IPS DF 19.7 (cell line): ENCODE results near the gene FOCAD.
"Not testable (repeated sequence)": the region's sequence is repeated elsewhere in the genome, so short reads cannot be mapped to it uniquely, and the experiment has no call there.

Source experiments
- DNase-seq: peaks from one replicate; pipeline ENCODE4 v3.0.0-alpha.2; 2013; ENCODE audit warnings: low read depth, low spot score

Gene FOCAD, protein sequence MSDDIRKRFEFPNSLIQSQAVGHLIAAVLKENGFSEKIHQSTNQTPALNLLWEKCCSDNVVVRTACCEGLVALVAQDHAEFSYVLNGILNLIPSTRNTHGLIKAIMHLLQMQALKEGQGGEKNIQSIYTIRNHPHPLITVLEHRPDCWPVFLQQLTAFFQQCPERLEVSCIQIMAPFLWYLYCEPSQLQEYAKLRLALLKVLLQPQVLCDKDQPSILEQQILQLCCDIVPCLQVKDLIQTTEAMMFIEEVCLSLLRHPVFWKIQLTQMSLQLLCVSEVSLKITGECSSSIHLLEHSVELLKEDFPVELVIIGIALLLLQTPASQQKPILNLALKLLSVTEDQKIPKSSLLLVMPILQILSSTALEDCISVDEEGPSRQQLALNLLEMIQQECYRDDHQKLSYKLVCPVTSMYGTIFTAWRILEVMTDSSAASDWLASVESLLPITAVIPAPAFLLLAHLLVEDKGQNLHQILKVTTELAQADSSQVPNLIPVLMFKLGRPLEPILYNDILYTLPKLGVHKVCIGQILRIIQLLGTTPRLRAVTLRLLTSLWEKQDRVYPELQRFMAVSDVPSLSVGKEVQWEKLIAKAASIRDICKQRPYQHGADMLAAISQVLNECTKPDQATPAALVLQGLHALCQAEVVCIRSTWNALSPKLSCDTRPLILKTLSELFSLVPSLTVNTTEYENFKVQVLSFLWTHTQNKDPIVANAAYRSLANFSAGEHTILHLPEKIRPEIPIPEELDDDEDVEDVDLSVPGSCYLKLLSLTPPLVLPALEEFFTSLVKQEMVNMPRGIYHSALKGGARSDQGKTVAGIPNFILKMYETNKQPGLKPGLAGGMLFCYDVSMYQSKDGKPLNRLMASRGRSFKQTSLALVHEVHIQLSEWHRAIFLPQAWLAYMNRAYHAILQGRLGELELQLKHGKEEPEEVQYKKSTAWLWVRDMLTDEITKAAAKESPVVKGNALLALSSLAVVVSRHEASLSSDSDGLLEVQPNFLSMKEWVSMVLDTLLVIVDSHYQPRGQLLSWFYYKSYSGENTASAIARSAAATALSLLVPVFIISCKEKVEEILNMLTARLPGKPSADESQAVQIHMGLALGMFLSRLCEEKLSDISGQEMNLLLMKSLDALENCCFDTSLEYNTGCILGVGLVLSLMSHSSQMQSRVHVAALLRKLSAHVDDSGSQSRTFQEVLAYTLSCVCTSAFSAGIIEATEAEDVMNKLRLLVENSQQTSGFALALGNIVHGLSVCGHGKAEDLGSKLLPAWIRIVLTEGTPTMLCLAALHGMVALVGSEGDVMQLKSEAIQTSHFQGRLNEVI (N-terminal part only)

DNA sequence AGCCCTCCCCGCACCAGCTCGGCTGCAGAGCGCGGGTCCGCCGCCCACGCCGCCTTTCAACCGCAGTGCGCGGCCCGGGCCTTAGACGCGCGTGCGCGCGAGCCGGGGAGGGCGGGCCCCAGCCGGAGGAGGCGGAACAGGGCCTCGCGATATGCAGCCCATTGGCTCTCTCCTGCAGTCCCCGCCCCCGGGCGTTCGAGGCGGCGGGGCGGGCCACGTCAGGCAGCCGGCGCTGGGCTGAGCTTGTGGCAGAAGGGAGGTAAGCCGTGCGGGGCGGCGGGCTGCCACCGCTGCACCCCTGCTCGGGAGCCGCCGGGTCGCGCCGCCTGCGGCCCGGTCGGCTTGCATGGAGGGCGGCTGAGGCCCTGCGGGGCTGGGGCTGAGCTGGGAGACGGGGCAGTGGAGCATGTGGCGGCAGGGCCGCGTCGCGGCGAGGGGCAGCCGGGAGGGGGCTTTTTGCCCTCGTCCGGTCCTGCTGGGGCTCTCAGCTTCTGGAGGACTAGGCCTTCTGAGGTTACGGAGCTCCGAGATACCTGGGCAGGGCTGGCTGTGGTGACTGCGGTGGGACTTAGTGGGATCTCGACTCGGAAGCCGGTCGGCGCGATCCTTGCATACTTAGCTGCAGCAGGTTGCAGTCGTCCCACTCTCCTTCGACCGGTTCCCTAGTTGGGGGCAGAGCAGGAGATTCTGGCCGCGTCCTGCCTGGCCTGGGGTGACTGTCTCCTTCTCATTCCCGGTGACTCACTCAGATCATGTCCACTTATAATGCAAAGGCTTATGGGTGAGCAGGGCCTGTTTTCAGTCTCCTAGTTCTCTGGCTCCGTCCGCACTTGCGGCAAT lies at the start of gene FOCAD:
TSS of gene FOCAD (plus strand) at position 225 of the 840 bp plus-strand sequence. CDS start 31,095 bp downstream, outside the sequence.
- peak; percentile 64 for DNase-seq

DNA sequence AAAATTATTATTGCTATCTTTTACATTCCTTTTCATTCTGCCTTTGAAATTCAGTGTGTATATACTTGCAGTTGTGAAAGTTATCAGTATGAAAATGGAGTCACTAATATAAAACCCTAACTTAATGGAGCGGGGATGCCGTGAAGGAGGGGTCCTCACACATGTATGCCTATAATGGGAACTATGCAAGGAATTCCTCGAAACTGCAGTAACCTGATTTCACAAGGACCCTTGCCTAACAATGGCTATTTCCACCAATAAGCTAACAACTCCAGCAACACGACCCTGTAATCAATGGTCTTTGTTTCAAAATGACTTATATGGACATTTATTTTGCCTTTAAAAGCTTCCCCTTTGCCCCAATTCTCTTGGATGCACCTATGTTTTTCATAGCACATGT lies 49.2 kb upstream of the FOCAD start:
- DNase-seq = no peak

DNA sequence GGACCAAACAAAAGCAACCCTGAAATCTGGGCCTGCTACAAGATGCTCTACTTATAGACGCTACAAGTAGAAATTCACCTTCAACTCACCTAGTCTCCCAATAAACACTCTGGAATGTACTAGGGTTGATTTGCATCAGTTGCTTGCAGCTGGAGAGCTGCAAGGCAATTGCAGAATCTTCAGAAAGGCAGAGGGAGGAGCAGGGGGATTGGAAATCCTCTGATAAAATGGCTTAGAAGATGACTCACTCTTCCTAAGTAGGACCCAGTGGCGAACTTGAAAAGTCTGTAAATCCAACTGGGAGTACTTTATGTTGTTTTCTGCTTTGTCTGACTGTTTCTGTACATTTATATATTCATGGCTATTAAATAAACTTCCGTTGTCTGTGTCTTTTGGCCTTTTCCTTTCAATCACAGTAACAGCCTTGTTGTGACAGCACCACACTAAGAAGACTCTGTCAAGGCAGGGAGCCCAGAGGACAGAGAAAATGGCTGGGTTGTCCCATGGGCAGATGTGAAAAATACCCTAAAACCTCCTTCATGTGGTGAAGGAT lies 47.1 kb upstream of the FOCAD start:
- DNase-seq = no peak

DNA sequence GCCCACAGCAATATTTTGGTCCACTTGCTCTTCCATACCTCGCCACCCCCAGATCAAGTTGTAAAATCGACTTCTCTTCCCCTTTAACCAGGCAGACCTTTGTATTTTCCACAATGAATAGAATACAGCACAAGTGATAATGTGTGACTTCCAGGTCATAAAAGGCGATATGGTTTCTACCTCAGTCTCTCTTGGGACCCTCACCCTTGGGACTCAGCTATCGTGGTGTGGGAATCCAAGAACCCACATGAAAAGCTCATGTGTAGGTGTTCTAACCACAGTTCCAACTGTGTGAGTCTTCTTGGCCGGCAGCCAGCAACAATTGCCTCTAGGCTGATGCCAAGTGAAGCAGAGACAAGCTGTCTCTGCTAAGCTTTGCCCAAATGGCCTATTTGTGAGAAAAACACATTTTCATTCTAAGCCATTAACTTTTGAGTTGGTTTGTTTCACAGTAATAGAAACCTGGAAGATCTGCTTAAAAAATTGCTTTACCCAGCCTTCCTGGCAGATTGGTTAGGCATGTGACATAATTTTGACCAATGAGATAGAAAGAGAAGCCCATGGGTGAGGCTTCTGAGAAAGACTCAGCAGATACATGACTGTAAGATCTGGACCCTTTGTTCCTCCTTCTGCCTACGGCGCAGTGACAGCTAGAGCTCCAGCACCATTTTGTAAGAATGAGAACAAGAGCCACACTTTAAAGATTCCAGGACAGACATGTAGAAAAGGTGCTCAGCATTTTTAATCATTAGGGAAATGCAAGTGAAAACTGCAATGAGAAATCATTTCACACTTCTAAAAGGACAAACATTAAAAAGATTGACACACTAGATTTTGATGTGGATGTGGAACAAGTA lies 43.5 kb upstream of the FOCAD start:
- DNase-seq = no peak

DNA sequence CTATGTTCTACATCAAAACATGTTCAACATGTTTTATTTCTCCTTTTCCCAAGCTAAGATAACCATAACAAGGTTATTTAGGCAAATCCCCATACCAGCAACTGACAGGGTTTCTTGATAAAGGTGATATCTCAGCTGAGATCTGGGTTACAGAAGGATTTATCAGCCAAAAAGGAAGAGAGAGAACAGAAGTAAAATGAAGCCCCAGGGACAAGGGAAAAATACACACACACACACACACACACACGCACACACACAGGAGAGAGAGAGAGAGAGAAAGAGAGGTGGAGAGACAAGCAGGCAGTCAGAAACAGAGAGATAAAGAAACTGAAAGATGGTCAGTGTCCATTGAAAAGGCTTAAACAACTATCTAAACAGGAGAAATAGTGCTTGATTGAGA lies 42.0 kb upstream of the FOCAD start:
- DNase-seq = no peak

DNA sequence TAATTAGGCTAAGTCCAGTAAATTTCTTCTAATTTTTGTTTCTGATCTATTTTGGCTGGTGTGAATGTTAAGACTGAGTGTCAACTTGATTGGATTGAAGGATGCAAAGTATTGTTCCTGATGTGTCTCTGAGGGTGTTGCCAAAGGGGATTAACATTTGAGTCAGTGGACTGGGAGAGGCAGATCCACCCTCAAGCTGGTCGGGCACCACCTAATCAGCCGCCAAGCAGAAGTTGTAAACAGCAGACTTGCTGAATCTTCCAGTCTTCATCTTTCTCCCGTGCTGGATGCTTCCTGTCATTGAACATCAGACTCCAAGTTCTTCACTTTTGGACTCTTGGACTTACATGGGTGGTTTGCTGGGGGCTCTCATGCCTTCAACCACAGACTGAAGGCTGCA lies 40.4 kb upstream of the FOCAD start:
- DNase-seq = no peak

DNA sequence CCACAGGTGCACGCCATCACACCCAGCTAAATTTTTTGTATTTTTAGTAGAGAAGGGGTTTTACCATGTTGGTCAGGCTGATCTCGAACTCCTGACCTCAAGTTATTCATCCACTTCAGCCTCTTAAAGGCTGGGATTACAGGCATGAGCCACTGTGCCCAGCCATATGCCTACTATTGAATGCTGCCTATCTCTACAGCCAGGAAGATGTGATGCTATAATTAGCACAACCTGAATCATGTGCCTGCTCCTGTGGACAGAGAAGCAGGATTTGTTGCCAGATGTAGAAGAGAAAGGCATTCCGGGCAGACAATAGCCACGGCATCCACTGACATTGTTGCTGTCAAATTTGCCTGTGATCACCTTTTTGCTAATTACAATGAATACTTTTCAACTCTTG lies 37.4 kb upstream of the FOCAD start:
- no peak for DNase-seq

DNA sequence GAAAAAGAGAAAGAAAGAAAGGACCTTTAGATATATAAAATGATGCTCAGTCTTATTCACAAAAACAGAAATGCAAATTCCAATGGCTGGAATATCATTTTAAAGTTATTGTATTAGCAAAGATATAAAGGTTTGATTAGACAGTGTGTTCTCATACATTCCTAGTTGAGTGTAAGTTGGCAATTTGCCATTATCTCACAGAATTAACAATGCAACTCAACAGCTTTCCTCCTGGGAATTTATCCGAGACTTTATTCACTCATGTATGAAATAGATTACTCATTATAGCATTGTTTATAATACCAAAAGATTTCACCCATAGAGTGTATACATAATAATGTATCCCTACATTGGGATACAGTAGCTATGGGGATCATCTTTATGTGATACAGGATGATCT lies 34.7 kb upstream of the FOCAD start:
- DNase-seq = no peak

DNA sequence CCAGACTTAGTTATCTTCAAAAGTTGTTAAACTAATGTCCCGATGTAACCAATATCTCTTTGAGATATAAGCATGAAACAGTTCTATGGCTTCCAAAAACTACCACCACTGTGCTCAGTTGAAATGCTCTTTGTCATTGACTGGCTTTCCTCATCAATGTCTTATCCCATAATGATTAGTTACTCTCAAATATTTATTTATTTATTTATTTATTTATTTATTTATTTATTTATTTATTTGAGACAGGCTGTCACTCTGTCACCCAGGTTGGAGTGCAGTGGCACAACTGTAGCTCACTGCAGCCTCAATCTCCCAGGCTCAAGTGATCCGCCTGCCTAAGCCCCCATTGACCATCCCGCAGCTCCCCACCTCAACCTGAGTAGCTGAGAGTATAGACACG lies 33.7 kb upstream of the FOCAD start:
- DNase-seq = no peak

DNA sequence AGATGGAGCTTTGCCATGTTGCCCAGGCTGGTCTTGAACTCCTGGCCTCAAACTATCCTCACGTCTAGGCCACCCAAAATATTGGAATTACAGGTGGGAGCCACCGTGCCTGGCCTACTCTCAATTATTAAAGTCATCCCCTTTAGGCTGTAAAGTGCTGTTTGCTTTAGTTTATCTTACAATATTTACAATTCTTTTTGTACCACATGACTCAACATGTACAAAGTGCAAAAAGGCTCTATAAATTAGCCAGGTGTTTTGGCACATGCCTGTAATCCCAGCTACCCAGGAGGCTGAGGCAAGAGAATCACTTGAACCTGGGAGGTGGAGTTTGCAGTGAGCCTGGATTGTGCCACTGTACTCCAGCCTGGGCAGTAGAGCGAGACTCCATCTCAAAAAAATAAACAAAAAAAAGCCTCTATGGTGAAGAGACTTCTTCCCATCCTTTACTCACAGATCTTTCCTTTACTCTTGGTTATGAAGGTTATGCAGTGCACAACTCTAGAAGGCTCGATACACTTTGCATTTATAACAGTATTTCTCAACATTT lies 33.2 kb upstream of the FOCAD start:
- no peak for DNase-seq

DNA sequence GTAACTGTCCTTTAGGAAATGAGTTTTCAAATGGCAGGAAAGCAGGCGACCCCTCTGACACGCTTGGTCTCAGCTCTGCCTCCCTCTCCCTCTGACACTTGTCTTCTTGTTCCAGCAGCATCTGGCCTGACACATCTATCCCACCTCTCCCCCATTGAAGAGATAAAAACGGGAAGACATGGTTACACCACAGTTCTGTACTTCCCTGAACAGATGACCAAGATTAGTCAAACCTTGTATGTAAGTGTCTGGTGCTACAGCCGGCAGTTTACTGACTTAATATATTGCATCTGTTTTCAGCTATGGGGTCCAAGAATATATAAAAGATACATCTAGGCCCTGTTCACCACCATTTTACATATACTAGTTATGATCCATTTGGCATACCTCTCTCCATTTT lies 32.1 kb upstream of the FOCAD start:
- DNase-seq = no peak

DNA sequence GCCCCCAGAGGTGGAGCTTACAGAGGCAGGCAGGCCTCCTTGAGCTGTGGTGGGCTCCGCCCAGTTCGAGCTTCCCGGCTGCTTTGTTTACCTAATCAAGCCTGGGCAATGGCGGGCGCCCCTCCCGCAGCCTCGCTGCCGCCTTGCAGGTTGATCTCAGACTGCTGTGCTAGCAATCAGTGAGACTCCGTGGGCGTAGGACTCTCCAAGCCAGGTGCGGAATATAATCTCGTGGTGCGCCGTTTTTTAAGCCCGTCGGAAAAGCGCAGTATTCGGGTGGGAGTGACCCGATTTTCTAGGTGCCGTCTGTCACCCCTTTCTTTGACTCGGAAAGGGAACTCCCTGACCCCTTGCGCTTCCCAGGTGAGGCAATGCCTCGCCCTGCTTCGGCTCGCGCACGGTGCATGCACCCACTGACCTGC lies 25.8 kb upstream of the FOCAD start:
- not testable (repeated sequence) for DNase-seq

DNA sequence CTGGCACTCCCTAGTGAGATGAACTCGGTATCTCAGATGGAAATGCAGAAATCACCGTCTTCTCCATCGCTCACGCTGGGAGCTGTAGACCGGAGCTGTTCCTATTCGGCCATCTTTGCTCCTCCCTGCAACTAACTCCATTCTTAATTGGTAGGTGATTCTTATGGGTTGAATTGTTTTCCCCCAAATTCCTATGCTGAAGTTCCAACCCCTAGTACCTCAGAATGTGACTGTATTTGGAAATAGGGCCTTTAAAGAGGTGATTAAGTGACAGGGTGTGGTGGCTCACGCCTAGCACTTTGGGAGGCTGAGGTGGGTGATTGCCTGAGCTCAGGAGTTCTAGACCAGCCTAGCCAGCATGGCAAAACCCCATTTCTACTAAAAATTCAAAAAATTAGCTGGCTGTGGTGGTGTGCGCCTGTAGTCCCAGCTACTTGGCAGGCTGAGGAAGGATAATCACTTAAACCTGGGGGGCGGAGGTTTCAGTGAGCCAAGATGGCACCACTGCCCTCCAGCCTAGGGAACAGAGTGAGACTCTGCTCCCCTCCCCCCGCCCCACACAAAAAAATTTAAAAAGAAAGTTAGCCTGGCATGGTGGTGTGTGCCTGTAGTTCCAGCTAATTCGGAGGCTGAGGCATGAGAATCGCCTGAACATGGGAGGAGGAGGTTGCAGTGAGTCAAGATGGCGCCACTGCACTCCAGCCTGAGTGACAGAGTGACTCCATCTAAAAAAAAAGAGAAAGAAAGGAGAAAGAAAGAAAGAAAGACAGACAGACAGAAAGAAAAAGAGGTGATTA lies 25.2 kb upstream of the FOCAD start:
- no peak for DNase-seq

DNA sequence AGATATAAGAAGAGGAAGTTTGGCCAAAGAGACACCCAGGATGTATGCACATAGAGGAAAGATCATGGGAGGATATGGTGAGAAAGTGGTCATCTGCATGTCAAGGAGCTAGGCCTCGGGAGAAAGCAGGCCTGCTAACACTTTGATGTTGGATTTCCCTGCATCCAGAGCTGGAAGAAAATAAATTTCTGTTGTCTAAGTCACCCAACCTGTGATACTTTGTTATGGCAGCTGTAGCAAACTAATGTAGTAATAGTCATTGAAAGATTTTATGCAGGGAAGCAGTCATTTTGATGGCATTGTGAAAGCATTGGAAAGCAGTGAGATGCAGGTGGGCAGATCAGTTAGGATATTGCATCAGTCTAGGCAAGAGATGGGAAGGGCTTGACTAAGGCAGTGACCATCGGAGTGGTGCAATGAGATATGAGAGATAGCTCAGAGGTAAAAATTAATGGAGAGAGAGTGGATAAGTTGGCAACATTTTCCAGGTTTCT lies 24.5 kb upstream of the FOCAD start:
- DNase-seq = no peak

DNA sequence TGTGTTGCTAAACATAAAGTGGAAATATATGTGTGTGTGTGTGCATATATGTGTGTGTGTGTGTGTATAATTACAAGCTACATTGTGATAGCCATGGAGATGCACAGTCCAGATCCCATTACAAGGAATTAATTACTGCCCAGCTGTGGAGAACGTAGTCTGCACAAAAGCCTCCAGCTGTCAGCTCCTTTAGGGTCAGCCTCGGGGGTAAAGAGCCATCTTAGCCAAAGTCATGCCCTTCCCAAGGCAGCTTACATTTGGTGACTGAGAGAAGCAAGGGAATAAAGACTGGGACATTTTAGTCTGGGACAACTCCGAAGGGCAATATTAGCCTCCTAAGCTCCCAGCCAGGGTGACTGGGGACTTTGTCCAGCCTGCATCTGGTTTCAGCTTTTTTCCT lies 21.9 kb upstream of the FOCAD start:
- DNase-seq = no peak

DNA sequence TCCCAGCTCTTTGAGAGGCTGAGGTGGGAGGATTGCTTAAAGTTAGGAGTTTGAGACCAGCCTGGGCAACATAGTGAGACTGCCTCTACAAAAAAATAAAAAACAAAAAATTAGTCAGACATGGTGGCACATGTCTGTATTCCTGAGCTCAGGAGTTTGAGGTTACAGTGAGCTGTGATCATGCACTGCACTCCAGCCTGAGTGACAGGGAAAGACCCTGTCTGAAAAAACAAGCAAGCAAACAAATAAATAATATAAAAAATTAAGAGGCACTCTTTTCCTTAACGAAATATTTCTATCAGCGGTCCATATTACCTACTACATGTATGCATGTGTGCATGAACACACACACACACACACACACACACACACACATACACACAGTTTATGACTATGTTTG lies 20.9 kb upstream of the FOCAD start:
- no peak for DNase-seq

DNA sequence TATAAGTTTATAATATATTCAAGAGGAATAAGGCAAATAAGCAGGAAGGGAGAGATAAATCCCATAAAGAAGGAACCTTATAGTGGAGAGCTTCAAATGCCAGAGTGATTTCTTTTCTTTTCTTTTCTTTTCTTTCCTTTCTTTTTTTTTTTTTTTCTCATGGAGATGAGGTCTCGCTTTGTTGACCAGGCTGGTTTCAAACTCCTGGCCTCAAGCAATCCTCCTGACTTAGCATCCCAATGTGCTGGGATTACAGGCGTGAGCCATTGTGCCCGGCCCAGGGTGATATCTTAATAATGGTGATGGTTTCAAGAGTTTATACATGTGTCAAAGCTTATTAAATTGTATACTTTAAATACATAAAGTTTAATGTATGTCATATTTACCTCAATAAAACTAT lies 19.6 kb upstream of the FOCAD start:
- no peak for DNase-seq

DNA sequence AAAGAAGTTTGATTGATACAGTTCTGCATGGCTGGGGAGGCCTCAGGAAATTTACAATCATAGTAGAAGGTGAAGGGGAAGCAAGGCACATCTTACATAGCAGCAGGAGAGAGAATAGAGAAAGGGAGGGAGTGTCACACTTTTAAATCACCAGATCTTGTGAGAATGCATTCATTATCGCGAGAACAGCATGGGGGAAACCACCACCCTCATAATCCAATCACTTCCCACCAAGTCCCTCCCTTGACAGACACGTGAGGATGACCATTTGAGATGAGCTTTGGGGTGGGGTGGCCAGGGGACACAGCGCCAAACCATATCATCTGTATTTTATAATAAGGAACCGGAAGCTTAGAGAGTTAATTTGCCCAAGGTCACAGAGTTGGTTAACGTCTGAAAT lies 13.7 kb upstream of the FOCAD start:
- no peak for DNase-seq
